RWPE2 (cell line): ENCODE data around the gene C20orf96.
"Not testable (repeated sequence)": the region's sequence is repeated elsewhere in the genome, so short reads cannot be mapped to it uniquely, and the experiment has no call there.

Source experiments
- ATAC-seq: fragments of 200-7000 bp; cut with Tn5 transposase; 3 replicates; pipeline ENCODE4 v1.9.1; 2021; ENCODE audit warnings: low read depth
- DNase-seq: peaks from one replicate; pipeline ENCODE4 v3.0.0-alpha.2; 2020; ENCODE audit warnings: low spot score
- H3K27ac ChIP-seq: fragments of 450-650 bp; 2 replicates; pipeline ENCODE4 v1.5.1; 2017; ENCODE audit warnings: mild to moderate bottlenecking; ENCODE audit not compliant: poor library complexity, severe bottlenecking
- H3K27me3 ChIP-seq: fragments of 250-450 bp; sonication (Bioruptor Pico); 2 replicates; pipeline ENCODE4 v1.5.1; 2021; ENCODE audit warnings: mild to moderate bottlenecking, moderate library complexity; ENCODE audit not compliant: insufficient read depth, poor library complexity, severe bottlenecking
- H3K36me3 ChIP-seq: fragments of 250-450 bp; sonication (Bioruptor Pico); 2 replicates; pipeline ENCODE4 v1.5.1; 2020; ENCODE audit warnings: low read depth, mild to moderate bottlenecking, moderate library complexity
- H3K4me1 ChIP-seq: fragments of 250-450 bp; sonication (Bioruptor Pico); 2 replicates; pipeline ENCODE4 v1.5.1; 2021; ENCODE audit warnings: mild to moderate bottlenecking, moderate library complexity; ENCODE audit not compliant: insufficient read depth, poor library complexity, severe bottlenecking
- H3K4me3 ChIP-seq: fragments of 250-450 bp; sonication (Bioruptor Pico); 2 replicates; pipeline ENCODE4 v1.5.1; 2021; ENCODE audit warnings: mild to moderate bottlenecking, moderate library complexity; ENCODE audit not compliant: severe bottlenecking
- H3K9me3 ChIP-seq: fragments of 250-450 bp; sonication (Bioruptor Pico); 2 replicates; pipeline ENCODE4 v1.5.1; 2021; ENCODE audit warnings: mild to moderate bottlenecking, moderate library complexity; ENCODE audit not compliant: severe bottlenecking
- TF ChIP-seq, protein P1 (sequence below): fragments of 450-650 bp; IDR thresholded peaks from one replicate; pipeline ENCODE4 v1.5.1; 2017; ENCODE audit warnings: mild to moderate bottlenecking, moderate library complexity; ENCODE audit not compliant: poor library complexity, severe bottlenecking

The C20orf96 gene

DNA sequence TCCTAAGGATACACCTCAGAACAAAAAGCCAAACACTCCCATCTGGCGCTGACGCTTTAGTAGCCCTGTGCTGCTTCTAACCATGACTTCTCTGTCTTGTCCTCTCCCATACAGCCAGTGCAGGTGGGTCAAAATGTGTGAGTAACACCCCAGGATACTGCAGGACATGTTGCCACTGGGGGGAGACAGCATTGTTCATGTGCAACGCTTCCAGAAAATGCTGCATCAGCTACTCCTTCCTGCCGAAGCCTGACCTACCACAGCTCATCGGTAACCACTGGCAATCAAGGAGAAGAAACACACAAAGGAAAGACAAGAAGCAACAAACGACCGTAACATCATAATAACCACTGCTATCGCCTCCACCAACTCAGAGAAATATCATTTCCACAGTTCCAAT, 31.6 kb downstream of the C20orf96 start:
- peaks cover 5% of the 10 kb centered on the region for H3K27me3 ChIP-seq
- TF ChIP-seq, protein P1, sequence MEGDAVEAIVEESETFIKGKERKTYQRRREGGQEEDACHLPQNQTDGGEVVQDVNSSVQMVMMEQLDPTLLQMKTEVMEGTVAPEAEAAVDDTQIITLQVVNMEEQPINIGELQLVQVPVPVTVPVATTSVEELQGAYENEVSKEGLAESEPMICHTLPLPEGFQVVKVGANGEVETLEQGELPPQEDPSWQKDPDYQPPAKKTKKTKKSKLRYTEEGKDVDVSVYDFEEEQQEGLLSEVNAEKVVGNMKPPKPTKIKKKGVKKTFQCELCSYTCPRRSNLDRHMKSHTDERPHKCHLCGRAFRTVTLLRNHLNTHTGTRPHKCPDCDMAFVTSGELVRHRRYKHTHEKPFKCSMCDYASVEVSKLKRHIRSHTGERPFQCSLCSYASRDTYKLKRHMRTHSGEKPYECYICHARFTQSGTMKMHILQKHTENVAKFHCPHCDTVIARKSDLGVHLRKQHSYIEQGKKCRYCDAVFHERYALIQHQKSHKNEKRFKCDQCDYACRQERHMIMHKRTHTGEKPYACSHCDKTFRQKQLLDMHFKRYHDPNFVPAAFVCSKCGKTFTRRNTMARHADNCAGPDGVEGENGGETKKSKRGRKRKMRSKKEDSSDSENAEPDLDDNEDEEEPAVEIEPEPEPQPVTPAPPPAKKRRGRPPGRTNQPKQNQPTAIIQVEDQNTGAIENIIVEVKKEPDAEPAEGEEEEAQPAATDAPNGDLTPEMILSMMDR = peak; percentile 33
- no peaks in the 10 kb centered on the region for H3K4me1 ChIP-seq
- H3K27ac ChIP-seq = no peak overlapping the region
- H3K4me3 ChIP-seq = no peak overlapping the region
- no peaks in the 10 kb centered on the region for H3K9me3 ChIP-seq
- ATAC-seq = peak; percentile 56; the same call in 2 of the 3 replicates
- DNase-seq = no peak
- H3K36me3 ChIP-seq = no peaks in the 10 kb centered on the region

DNA sequence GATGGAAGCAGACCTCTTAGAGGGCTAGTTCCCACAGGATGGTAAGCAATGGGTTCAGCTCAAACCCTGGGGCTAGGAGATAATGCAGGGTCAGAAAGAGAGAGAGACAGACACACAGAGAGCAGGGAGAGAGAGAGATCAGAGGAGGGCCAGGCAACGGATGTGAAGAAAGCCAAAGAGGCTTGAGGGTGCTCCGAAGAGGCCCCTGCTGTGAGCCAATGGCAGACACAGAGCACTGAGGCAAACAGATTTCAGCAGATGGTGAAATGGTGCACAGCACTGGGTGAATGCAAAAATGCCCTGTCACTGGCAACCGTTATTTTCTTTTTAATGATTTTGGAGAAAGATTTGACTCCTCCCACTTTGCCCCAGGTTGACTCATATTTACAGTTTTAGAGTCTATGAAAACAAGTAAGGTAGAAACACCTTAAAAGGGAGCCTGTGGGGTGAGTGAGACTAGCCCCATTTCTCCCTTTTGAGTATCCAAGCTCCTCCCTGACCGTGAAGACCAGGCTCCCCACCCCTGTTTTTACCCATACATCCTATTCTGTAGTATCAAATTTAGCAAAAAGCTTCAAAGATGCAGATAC, 32.2 kb downstream of the C20orf96 start:
- Histone ChIP-seq H3K9me3 (no peaks in the 10 kb centered on the region), H3K4me3 (no peak overlapping the region), H3K27ac (no peak overlapping the region), H3K36me3 (no peaks in the 10 kb centered on the region), H3K4me1 (no peaks in the 10 kb centered on the region), H3K27me3 (peaks cover 5% of the 10 kb centered on the region)
- ATAC-seq = no peak
- no peak for DNase-seq
- TF ChIP-seq, protein P1 = no peak

DNA sequence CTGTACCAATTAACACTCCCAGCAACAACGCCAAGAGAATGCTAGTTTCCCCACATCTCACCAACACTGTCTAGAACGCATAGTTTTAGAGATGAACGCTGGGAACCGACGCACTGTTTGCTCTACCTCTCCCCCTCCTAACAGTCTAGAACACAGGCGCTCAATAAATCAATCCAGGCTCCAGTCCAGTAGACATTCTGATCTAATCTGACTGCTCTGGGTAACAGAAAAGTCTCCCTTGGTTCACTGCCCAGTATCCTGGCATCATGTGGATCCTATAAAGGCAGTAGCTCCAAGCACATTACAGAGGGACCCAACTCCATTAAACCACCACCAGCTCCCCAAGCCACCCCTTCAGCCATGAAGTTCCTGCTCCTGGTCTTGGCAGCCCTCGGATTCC, 33.1 kb downstream of the C20orf96 start, which contains the start of gene DEFB132:
TSS of gene DEFB132 (plus strand) at position 306 of the 400 bp plus-strand sequence. CDS start at position 361, 55 bp downstream.
- no peaks in the 10 kb centered on the region for H3K9me3 ChIP-seq
- no peaks in the 10 kb centered on the region for H3K36me3 ChIP-seq
- H3K27me3 ChIP-seq = peaks cover 5% of the 10 kb centered on the region
- TF ChIP-seq, protein P1 = no peak
- no peak within 1 kb of the TSS for H3K4me3 ChIP-seq
- no peak for DNase-seq
- ATAC-seq = no peak
- no peaks in the 10 kb centered on the region for H3K4me1 ChIP-seq
- no peak within 1 kb of the TSS for H3K27ac ChIP-seq

DNA sequence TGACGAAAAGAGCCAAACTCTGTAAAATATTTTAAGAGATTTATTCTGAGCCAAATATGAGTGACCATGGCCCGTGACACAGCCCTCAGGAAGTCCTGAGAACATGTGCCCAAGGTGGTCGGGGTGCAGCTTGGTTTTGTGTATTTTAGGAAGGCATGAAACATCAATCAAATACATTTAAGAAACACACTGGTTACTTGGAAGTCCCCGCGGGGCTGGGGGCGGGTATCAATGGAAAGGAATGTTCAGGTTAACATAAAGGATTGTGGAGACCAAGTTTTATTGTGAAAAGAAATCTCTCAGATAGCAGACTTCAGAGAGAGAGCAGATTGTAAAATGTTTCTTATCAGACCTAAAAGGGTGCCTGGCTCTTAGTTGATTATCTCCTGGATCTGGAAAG, 37.1 kb downstream of the C20orf96 start:
- ATAC-seq, H3K9me3 ChIP-seq, H3K27ac ChIP-seq, H3K36me3 ChIP-seq, H3K4me3 ChIP-seq, DNase-seq, H3K4me1 ChIP-seq, H3K27me3 ChIP-seq: not testable (repeated sequence)

DNA sequence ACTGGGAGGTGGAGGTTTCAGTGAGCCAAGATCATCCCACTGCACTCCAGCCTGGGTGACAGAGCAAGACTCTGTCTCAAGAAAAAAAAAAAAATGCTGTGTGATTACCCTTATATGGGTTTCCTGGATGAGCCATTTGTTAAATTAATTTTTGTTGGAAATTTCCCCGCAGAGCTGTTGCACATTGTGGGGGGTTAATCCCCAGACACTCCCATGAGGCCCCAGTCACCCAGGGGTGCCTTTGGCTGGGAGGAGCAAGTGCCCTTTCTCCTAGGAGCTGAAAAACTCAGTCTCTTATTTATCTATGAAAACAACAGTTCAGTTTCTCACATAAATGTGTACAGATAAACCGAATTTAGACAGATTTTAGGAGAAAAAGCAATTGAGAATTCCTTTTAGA, 37.7 kb downstream of the C20orf96 start:
- Histone ChIP-seq H3K4me1 (no peaks in the 10 kb centered on the region), H3K27ac (no peak overlapping the region), H3K4me3 (no peak overlapping the region), H3K36me3 (no peaks in the 10 kb centered on the region), H3K27me3 (peaks cover 5% of the 10 kb centered on the region), H3K9me3 (no peaks in the 10 kb centered on the region)
- no peak for ATAC-seq
- DNase-seq = no peak
- TF ChIP-seq, protein P1 = no peak
